ENCODE data around the gene CRKL.

DNA sequence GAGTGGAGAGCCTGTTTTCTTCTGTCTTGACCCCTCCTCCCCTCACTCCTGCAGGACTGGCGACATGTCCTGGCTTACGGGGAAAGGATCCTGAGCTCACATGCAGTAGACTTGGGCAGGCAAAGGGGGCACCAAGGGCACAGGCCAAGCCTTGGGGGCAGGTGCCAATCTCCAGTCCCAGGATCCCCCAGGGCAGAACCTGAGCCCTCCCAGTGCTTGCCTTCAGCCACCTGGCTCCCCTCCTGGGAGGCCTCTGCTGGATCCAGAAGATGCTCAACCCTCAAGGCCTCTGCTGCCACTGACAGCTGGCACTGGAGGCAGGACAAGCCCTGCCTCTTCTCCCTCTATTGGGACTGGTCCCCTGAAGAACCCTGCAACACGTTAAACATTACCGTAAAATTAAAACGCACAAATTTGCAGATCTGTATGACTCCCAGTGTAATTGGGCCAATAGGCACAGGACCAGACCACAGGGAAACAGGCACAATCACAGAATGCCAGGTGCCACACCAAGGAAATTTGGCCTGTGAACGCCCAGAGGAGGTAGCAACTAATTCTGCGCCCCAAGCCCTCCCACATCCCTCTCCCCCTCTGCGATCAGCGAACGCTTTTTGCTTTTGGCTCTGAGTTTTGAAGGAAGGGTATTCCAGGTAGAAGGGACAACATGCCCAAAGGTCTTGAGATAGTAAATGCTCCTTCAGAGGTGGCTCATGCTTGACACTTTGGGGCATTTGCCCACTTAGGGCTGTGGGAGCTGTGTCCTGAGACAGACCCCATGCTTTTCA lies 63.9 kb downstream of the CRKL start:
- TF ChIP-seq, protein P1, sequence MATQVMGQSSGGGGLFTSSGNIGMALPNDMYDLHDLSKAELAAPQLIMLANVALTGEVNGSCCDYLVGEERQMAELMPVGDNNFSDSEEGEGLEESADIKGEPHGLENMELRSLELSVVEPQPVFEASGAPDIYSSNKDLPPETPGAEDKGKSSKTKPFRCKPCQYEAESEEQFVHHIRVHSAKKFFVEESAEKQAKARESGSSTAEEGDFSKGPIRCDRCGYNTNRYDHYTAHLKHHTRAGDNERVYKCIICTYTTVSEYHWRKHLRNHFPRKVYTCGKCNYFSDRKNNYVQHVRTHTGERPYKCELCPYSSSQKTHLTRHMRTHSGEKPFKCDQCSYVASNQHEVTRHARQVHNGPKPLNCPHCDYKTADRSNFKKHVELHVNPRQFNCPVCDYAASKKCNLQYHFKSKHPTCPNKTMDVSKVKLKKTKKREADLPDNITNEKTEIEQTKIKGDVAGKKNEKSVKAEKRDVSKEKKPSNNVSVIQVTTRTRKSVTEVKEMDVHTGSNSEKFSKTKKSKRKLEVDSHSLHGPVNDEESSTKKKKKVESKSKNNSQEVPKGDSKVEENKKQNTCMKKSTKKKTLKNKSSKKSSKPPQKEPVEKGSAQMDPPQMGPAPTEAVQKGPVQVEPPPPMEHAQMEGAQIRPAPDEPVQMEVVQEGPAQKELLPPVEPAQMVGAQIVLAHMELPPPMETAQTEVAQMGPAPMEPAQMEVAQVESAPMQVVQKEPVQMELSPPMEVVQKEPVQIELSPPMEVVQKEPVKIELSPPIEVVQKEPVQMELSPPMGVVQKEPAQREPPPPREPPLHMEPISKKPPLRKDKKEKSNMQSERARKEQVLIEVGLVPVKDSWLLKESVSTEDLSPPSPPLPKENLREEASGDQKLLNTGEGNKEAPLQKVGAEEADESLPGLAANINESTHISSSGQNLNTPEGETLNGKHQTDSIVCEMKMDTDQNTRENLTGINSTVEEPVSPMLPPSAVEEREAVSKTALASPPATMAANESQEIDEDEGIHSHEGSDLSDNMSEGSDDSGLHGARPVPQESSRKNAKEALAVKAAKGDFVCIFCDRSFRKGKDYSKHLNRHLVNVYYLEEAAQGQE (IDR thresholded peaks at IDR 0.05; ENCODE audit: low read depth): no peak
- no peak for TF ChIP-seq EP300 (IDR thresholded peaks at IDR 0.05; ENCODE audit: borderline replicate concordance)
- TF ChIP-seq TEAD4 (IDR thresholded peaks at IDR 0.05): no peak
- TF ChIP-seq RAD21 (IDR thresholded peaks at IDR 0.05; ENCODE audit: low read depth): no peak
- TF ChIP-seq CEBPB (IDR thresholded peaks at IDR 0.05): no peak
- TF ChIP-seq TAF1 (IDR thresholded peaks at IDR 0.05; ENCODE audit: low read depth): no peak
